ACC112 (cell line): ENCODE data around the gene IL1RAPL2.
"Not testable (repeated sequence)": the region's sequence is repeated elsewhere in the genome, so short reads cannot be mapped to it uniquely, and the experiment has no call there.

Experiments used
- H2AFZ ChIP-seq: fragments of 200-600 bp; sonication (generic); one replicate; pipeline ENCODE4 v1.6.0; 2017; ENCODE audit warnings: antibody characterized with exemption, low read length; ENCODE audit not compliant: unreplicated experiment
- H3K27ac ChIP-seq: fragments of 200-600 bp; sonication (generic); 2 replicates; pipeline ENCODE4 v1.5.1; 2014; ENCODE audit warnings: low read depth, mild to moderate bottlenecking, antibody characterized with exemption, low read length, moderate library complexity
- H3K27me3 ChIP-seq: fragments of 200-600 bp; sonication (generic); 2 replicates; pipeline ENCODE4 v1.6.1; 2014; ENCODE audit warnings: mild to moderate bottlenecking, antibody characterized with exemption, low read length, moderate library complexity, mixed read lengths; ENCODE audit not compliant: insufficient read depth
- H3K36me3 ChIP-seq: fragments of 200-600 bp; sonication (generic); 2 replicates; pipeline ENCODE4 v1.6.1; 2016; ENCODE audit warnings: mild to moderate bottlenecking, antibody characterized with exemption, low read length, moderate library complexity, mixed read lengths; ENCODE audit not compliant: insufficient read depth
- H3K4me1 ChIP-seq: fragments of 200-600 bp; sonication (generic); one replicate; pipeline ENCODE4 v1.6.1; 2016; ENCODE audit warnings: low read length, mixed read lengths; ENCODE audit not compliant: insufficient read depth, unreplicated experiment, control insufficient read depth
- H3K4me3 ChIP-seq: fragments of 200-600 bp; sonication (generic); 2 replicates; pipeline ENCODE4 v1.5.1; 2014; ENCODE audit warnings: mild to moderate bottlenecking, low read depth, low read length
- H3K79me2 ChIP-seq: fragments of 200-600 bp; sonication (generic); one replicate; pipeline ENCODE4 v1.6.0; 2016; ENCODE audit warnings: low read length; ENCODE audit not compliant: control insufficient read depth, unreplicated experiment, insufficient read depth

IL1RAPL2 gene

DNA sequence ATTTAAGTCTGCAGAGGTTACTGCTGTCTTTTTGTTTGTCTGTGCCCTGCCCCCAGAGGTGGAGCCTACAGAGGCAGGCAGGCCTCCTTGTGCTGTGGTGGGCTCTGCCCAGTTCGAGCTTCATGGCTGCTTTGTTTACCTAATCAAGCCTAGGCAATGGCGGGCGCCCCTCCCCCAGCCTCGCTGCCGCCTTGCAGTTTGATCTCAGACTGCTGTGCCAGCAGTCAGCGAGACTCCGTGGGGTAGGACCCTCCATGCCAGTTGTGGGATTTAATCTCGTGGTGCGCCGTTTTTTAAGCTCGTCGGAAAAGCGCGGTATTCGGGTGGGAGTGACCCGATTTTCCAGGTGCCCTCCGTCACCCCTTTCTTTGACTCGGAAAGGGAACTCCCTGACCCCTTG, 111.5 kb downstream of the IL1RAPL2 start:
- H3K36me3 ChIP-seq, H3K27me3 ChIP-seq, H3K79me2 ChIP-seq: not testable (repeated sequence)

DNA sequence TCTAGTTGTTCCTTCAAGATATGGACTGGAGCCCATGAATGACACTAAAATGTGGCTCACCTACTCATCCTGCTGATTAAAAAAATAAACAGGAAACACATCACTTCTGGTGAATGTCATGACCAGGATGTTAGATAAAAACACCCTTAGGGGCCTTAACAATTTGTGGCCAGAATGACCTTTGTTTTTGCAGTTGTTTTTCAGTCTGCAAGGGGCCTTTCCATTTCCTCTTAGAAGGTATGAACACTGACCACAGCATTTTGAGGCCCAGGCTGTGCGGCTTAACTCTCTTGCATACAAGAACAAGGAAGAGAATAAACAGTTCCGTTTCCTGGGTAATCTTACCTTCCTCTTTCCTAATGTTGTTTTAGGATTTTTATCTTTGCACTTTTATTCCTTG, 113.2 kb downstream of the IL1RAPL2 start:
- H3K4me1 ChIP-seq = no peaks in the 10 kb centered on the region
- H2AFZ ChIP-seq = no peak overlapping the region
- no peak overlapping the region for H3K4me3 ChIP-seq
- no peaks in the 10 kb centered on the region for H3K36me3 ChIP-seq
- H3K79me2 ChIP-seq = no peaks in the 10 kb centered on the region
- H3K27me3 ChIP-seq = no peaks in the 10 kb centered on the region
- no peak overlapping the region for H3K27ac ChIP-seq

More for the DNA sequence above, 111.5 kb downstream of the IL1RAPL2 start:
- H3K4me1 ChIP-seq, H2AFZ ChIP-seq, H3K4me3 ChIP-seq, H3K27ac ChIP-seq: not testable (repeated sequence)

DNA sequence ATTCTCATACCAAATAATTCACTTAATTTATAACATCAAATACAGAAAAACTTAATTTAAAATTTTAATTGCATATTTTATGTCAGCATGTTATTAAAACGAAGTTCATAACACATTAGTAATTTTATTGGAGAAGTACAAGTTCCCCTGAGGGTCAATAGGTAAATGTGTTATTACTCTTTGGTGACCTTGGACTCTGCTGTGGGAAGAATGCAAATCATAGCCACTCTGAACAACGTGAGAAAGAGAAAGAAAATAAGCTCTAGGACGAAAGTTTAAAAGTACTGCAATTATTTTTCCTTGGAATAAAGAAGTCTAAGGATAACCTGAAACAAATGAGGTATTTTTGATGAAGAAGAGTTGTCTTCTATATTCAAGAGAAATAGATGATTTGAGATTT, 115.2 kb downstream of the IL1RAPL2 start:
- Histone ChIP-seq H3K4me3 (no peak overlapping the region), H3K36me3 (no peaks in the 10 kb centered on the region)

DNA sequence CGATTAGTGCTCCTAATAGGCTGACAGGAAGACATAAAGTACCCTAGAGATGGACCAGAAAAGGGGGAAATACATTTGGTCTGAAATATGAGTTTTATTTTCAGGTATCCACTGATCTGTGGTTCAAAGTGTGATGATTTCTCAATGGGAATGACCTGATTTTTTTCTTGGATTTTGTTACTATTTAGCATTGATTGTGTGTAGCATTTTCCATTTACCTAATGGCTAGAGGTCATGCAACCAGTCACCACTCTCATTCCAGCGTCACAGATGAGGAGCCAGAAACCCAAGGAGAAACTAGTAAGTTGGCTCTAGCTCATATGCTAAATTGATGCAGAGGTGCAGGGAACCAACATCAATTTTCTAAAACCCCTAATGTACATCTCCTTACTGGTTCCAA, 118.1 kb downstream of the IL1RAPL2 start:
- Histone ChIP-seq H3K36me3 (no peaks in the 10 kb centered on the region), H3K27me3 (no peaks in the 10 kb centered on the region), H3K4me1 (no peaks in the 10 kb centered on the region), H3K4me3 (no peak overlapping the region), H3K27ac (no peak overlapping the region), H3K79me2 (no peaks in the 10 kb centered on the region), H2AFZ (no peak overlapping the region)

More for the DNA sequence above, 115.2 kb downstream of the IL1RAPL2 start:
- Histone ChIP-seq H2AFZ (no peak overlapping the region), H3K79me2 (no peaks in the 10 kb centered on the region), H3K4me1 (no peaks in the 10 kb centered on the region), H3K27ac (no peak overlapping the region), H3K27me3 (no peaks in the 10 kb centered on the region)

DNA sequence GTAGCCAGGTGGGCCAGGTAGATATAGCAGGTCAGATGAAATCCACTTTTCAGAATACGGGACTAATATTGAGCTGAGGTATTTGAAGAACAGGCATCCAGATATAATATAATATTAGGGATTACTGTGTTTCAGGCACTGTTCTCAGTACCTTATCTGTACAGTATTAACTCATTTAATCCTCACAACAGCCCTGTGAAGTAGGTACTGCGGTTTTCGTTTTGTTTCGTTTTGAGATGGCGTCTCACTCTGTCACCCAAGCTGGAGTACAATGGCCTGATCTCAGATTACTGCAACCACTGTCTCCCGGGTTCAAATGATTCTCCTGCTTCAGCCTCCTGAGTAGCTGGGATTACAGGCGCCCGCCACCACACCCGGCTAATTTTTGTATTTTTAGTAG, 129.6 kb downstream of the IL1RAPL2 start:
- H3K27me3 ChIP-seq = no peaks in the 10 kb centered on the region
- no peak overlapping the region for H3K27ac ChIP-seq
- H3K36me3 ChIP-seq = no peaks in the 10 kb centered on the region
- H2AFZ ChIP-seq = no peak overlapping the region
- no peaks in the 10 kb centered on the region for H3K79me2 ChIP-seq
- no peak overlapping the region for H3K4me3 ChIP-seq
- no peaks in the 10 kb centered on the region for H3K4me1 ChIP-seq

DNA sequence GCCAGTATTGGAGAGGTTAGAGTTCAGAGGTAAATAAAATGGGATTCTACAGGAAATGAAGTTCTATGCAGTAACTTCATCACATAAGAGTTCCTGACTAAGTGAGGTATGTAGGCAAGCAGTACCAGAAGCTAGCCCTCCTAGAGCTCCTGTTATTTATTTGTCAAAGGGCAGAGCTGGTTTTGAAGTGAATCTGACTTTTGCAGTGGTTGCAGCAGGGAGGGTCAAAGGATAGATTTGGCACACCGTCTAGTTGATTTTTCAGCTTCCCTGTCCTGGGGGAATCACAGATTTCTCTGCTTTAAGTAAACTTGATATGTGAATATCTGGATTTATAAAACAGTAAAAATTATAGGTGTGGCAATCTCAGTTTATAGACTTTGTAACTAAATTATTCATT, 130.7 kb downstream of the IL1RAPL2 start:
- Histone ChIP-seq H2AFZ (no peak overlapping the region), H3K27ac (no peak overlapping the region), H3K27me3 (no peaks in the 10 kb centered on the region), H3K36me3 (no peaks in the 10 kb centered on the region), H3K79me2 (no peaks in the 10 kb centered on the region), H3K4me3 (no peak overlapping the region), H3K4me1 (no peaks in the 10 kb centered on the region)

DNA sequence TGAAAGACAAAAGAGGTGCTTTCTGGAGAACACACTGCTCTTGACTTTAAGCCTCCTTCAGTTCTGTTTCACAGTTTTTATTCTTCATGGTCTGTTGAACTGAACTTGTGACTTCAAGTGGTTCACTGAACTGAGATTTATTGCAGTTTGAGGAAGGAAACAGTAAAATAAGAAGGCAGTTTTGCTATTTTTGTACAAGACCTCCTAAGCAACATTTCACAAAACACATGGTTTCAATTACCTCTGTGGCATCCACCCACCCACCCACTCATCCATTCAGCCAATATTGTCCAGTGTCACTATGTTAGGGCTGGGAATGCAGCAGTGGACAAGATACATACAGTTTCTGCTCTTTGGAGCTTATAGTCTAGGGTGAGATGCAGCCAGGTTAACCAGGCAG, 131.3 kb downstream of the IL1RAPL2 start:
- Histone ChIP-seq H3K36me3 (no peaks in the 10 kb centered on the region), H3K27me3 (no peaks in the 10 kb centered on the region), H2AFZ (no peak overlapping the region), H3K4me1 (no peaks in the 10 kb centered on the region), H3K4me3 (no peak overlapping the region), H3K79me2 (no peaks in the 10 kb centered on the region), H3K27ac (no peak overlapping the region)

DNA sequence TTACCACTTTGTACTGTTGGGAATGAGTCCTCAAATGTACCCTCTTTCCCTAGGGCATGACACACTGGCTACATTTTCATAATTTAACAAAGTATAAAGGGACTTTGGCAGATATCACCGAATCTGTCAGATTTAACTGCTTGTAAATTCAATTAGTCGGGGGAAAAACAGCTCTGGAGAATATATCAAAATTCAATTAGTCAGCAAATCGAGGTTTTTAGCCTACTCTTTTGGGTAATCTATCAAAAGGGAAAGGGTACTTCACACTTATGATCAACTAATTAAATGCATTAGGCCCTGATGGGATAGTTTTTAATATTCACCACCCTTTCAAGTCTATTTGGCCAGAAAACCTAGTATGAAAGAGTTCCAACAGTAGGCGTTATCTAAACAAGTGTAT, 141.0 kb downstream of the IL1RAPL2 start:
- Histone ChIP-seq H3K36me3 (no peaks in the 10 kb centered on the region), H3K79me2 (no peaks in the 10 kb centered on the region), H3K27ac (no peak overlapping the region), H3K4me1 (no peaks in the 10 kb centered on the region), H2AFZ (no peak overlapping the region), H3K27me3 (no peaks in the 10 kb centered on the region), H3K4me3 (no peak overlapping the region)

DNA sequence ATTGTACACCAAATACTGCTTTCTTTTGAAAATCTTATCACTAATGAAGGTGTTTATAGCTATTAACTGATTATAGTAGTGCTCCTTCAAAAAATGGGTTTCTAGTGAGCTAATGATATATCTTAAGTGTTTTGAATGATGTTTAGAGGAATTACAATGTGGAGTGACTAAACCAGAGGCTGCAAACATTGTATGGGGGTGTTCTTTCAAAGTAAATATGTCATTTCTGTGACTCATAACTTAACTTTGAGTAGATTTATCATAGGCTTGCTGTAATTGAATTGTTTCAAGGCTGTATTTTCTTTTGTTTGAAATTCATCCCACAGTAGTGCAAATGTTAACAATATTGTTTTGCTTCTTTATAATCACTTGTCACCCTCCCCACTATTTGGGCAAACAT, 141.6 kb downstream of the IL1RAPL2 start:
- H3K27me3 ChIP-seq = no peaks in the 10 kb centered on the region
- no peaks in the 10 kb centered on the region for H3K79me2 ChIP-seq
- no peak overlapping the region for H2AFZ ChIP-seq
- no peaks in the 10 kb centered on the region for H3K4me1 ChIP-seq
- no peaks in the 10 kb centered on the region for H3K36me3 ChIP-seq
- H3K4me3 ChIP-seq = no peak overlapping the region
- no peak overlapping the region for H3K27ac ChIP-seq

DNA sequence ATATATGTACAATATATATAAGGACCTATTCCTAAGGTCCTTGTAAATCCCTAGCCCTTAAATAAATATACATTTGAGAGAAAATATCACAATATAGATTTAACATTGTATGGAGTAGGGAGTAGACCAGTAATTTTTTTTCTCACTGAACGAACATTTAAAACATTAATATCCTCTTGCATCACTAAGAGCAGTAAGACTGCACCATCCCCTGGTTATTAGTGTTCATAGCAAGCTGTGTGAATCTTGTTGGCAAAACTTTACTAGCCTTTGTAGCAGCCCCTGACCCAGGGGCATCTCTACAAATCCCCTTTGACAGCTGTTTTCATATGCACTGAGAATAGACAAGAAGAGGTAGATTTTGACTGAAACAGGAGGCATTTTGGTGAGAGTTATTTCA, 146.5 kb downstream of the IL1RAPL2 start:
- Histone ChIP-seq H3K36me3 (no peaks in the 10 kb centered on the region), H3K4me3 (no peak overlapping the region), H3K27ac (no peak overlapping the region), H3K4me1 (no peaks in the 10 kb centered on the region), H2AFZ (no peak overlapping the region), H3K27me3 (no peaks in the 10 kb centered on the region), H3K79me2 (no peaks in the 10 kb centered on the region)

DNA sequence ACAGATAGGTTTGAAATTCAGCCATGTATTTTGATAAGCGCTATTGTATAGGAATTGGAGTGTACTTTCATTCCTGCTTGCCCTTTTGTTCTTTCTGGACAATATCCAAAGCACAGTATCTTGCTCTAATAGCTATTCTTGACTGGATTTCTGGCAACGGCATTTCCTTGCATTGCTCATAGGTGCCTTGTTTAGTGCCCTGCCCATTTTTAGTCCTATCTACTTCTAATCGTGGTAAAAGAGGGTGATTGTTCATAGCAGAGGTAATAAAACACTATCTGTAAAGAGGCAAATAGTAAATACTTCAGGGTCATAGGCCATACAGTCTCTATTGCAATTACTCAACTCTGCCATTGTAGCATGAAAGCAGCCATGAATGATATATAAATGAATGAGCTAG, 155.9 kb downstream of the IL1RAPL2 start:
- Histone ChIP-seq H3K79me2 (no peaks in the 10 kb centered on the region), H3K4me3 (no peak overlapping the region), H2AFZ (no peak overlapping the region), H3K27ac (no peak overlapping the region), H3K4me1 (no peaks in the 10 kb centered on the region), H3K27me3 (no peaks in the 10 kb centered on the region), H3K36me3 (no peaks in the 10 kb centered on the region)

DNA sequence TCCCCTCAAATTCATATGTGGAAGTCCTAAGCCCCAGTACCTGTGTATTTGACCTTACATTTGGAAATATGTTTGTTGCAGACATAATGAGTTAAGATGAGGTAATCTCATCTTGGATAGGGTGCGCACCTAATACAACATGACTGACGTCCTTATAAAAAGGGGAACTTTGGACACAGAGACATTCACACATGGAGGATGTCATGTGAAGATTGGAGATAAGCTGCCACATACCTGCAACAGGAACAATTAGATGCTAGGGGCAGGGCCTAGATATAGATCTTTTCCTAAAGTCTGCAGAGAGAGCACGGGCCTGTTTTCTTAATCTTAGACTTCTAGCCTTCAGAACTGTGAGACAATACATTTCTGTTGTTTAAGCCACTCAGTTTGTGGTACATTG, 162.5 kb downstream of the IL1RAPL2 start:
- no peak overlapping the region for H2AFZ ChIP-seq
- no peaks in the 10 kb centered on the region for H3K79me2 ChIP-seq
- no peak overlapping the region for H3K4me3 ChIP-seq
- H3K4me1 ChIP-seq = no peaks in the 10 kb centered on the region
- no peak overlapping the region for H3K27ac ChIP-seq
- no peaks in the 10 kb centered on the region for H3K36me3 ChIP-seq
- no peaks in the 10 kb centered on the region for H3K27me3 ChIP-seq
